Activated CD4-positive, alpha-beta T cell treated with anti-CD3 and anti-CD28 coated beads, Interleukin-2, amount 50 U/mL, for 4 hours (primary cell): ENCODE measurements around the gene SARDH.

Source experiments
- DNase-seq, 2 experiments: peaks; one replicate each; pipeline ENCODE4 v3.0.0-alpha.2; 2020

The SARDH gene

DNA sequence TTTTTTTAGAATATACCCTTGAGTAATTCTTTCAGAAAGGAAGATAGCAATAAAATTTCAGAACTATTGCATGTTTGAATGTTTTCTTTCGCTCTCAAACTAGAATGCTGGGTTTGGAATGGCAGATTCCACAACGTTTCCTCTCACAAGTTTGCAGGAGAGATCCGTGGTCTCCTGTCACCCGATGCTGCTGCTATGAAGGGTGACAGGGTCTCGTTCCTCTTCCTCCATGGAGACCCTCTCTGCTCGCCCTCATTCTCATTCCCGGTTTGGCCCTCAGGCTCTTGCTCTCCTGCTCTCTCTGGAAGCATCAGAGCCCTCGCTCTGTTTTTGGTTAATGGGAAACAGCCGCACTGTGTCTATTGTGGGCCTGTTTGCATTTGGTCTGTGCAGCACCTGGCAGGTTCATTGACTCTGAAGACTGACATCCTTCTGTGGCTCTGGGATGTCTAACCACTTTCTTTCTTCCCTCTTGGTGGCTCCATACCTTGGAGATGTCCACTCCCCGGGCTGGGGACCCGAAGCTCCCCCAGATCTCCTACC lies 116.4 kb downstream of the SARDH start:
- no peak for DNase-seq

DNA sequence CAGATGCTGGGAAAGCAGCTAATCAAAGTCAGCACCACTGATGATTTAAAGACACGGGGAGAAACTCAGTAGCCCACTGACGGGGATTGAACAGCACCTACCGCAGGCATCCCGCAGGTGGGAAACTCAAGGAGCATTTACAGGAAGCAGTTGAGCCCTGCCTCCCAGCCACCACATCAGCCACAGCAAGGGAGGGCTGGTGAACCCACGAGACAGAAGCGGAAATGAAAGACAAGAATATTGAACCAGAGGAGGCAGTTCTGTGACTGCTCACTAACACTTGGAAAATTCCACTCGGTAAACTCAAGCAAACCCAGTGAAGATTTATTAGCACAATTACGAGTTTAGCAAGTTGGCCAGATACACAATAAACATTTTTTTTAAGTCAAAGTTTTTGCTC lies 118.4 kb downstream of the SARDH start:
- DNase-seq = peak; percentile 57 to 59

DNA sequence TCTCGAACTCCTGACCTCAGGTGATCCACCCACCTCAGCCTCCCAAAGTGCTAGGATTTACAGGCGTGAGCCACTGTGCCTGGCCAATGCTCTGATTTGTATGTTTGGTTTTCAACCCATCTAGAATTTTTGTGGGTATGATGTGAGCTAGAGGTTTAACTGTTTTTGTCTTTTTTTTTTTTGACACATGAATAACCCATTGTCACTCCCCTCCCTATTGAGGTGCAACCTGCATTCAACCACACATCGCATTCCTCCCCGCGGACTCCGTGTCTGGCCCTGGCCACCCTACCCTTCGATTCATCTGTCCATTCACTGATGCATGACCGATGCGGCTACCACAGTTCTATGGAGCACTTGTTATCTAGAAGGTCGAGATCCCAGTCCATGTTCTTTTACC lies 119.4 kb downstream of the SARDH start:
- no peak for DNase-seq

DNA sequence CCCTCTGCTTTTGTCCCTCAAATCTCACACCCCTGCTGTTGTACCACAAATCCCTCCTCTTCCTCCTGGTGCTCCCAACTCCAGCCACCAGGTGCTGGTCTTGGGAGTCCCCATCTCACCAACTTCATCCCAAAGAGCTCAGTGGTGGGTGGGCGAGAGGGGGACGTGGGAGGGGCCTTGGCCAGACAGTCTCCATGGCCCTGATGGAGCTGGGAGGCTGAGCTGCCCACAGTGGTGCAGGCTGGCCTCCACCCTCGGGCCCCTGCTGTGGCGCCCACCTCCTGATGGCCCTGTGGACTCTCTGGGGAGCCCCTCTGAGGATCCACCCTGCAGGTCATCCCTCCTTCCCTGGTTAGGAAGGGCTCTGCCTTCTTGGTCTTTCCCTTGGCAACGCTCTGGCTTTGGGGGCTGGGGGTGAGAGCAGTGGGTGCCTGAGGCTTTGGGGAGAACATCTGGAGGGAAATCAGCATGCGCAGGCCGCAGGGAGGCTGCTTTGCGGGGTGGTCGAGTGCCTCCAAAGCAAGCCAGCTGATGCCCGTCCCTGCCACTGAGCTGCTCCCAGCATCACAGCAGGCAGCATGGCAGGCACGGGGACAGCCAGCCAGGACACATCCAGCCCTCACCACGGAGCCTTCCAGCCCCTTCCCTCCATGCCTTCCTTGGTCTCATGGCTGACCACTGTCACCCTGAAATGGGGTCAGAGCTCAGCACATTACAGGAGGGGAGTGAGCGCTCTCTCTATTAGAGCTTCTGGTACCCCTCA lies 121.3 kb downstream of the SARDH start:
- no peak for DNase-seq

DNA sequence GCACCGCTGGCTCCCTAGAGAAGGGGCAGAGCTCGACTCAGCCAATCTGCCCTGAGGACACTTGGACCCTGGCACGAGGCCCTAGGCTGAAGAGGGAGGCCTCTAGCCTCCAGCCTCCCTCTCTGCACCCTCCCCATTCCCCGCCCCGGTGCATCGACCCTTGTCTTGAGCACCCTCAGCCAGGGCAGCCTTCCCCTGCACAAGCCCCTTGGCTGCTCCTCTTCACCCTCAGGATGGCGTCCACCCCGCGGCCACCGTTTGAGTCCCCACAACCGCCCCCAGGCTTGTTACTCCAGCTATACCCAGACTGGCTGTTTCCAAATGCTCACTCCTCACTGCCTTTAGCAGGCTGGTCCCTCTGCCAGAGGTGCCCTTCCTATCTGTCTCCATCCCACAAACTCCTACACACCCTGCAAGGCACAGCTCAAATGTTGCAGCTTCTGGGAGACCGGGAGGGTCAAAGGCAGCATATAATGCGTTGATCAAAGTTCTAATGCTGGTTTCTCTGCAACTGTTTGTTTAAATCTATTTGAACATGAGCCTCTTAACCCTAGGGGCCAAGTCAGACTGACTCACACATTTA lies 122.5 kb downstream of the SARDH start:
- DNase-seq = no peak

DNA sequence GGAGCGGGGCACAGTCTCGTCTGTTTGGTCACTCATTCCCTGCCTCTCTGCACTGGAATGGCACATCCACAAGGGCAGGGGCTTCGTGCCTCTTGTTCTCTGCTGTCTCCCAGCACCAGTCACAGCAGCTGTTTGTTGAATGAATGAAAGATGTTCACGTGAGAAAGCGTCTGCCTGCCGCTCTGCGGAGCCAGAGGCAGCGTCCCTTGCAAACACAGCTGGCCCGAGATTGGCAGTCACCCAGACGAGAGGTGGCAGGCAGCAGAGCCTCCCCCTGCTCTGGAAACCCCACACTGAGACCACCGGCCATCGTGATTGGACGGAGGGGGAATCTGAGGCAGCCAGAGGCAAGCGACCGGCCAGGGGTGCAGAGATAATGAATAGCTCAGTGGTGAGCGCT lies 123.0 kb downstream of the SARDH start:
- no peak for DNase-seq

DNA sequence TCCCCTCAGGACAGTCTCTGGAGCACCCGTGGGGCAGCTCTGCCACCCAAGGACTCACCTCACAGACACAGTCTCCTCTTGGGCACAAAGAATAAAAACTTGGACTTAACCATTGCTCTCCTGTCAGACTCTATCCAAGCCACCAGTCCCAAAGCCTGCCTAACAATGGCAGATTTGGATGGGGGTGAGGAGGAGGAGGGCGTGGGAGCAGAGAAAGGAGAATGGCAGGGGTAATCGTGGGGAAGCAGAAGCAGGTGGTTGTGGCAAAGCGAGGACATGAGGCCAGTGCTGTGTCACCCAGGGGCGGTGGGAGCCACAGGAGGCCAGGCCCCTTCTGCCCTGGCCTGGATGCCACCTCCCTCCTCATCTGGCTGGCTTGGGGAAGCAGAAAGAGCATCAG lies 123.5 kb downstream of the SARDH start:
- DNase-seq = no peak

DNA sequence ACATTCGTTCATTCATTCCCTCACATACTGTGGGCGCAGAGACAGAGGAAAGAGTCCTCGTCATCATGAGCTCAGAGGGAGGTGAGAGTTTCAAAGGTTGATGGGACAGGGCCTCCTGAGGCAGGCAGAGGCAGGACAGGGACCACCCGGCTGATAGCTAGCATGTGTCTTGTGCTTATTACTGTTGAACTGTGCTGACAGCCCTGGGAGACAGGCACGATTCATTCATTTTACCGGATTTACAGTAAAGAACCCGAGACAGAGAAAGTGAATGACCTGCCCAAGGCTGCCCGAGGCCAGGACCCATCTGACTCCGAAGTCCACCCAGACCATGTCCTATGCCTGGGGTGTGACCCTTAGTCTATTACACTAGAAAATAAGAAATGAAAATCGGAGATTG lies 124.1 kb downstream of the SARDH start:
- DNase-seq = no peak
